HepG2 (cell line): ENCODE results near the gene MYO7A. TPM values are rescaled to one million over a fixed set of nuclear protein-coding genes. Genes with fewer than 3 reads are reported as not detected.

Experiments
- ATF2 ChIP-seq: sonication (generic); formaldehyde crosslinking; IDR thresholded peaks from 2 replicates; pipeline ENCODE4 v1.4.0; 2020; ENCODE audit warnings: missing genetic modification reagents
- GATAD1 ChIP-seq: IDR thresholded peaks from 2 replicates; pipeline ENCODE4 v1.6.1; 2016; ENCODE audit warnings: missing genetic modification reagents, missing compliant biosample characterization
- JUND ChIP-seq: sonication (generic); formaldehyde crosslinking; IDR thresholded peaks from 2 replicates; pipeline ENCODE4 v1.8.0; 2022; ENCODE audit warnings: mild to moderate bottlenecking, missing genetic modification reagents
- KDM5B ChIP-seq: sonication (generic); formaldehyde crosslinking; IDR thresholded peaks from 2 replicates; pipeline ENCODE4 v1.4.0; 2020; ENCODE audit warnings: missing genetic modification reagents, mild to moderate bottlenecking, borderline replicate concordance
- KLF16 ChIP-seq, 2 experiments: sonication (generic) in 1 of 2; formaldehyde crosslinking in 1 of 2; IDR thresholded peaks; 2 replicates each; pipeline versions ENCODE4 v1.6.1 to v1.8.0; 2016 to 2023; ENCODE audit warnings: missing genetic modification reagents in 2 of 2, missing compliant biosample characterization in 1 of 2
- MTERF4 ChIP-seq: sonication (generic); formaldehyde crosslinking; IDR thresholded peaks from 2 replicates; pipeline ENCODE4 v1.8.0; 2023; ENCODE audit warnings: mild to moderate bottlenecking, missing genetic modification reagents
- PBX3 ChIP-seq: sonication (generic); formaldehyde crosslinking; IDR thresholded peaks from 2 replicates; pipeline ENCODE4 v1.8.1; 2023; ENCODE audit warnings: missing genetic modification reagents, inconsistent platforms, borderline replicate concordance
- PITX1 ChIP-seq: sonication (generic); formaldehyde crosslinking; IDR thresholded peaks from 2 replicates; pipeline ENCODE4 v1.5.1; 2020; ENCODE audit warnings: mild to moderate bottlenecking, missing genetic modification reagents
- RXRB ChIP-seq: IDR thresholded peaks from 2 replicates; pipeline ENCODE4 v1.6.1; 2016; ENCODE audit warnings: borderline replicate concordance, missing genetic modification reagents, missing compliant biosample characterization
- TP53 ChIP-seq: sonication (generic); formaldehyde crosslinking; conservative IDR thresholded peaks from 2 replicates; pipeline ENCODE4 v1.4.0; 2020; ENCODE audit warnings: missing genetic modification reagents
- ZBTB38 ChIP-seq: sonication (generic); formaldehyde crosslinking; IDR thresholded peaks from 2 replicates; pipeline ENCODE4 v1.5.1; 2020; ENCODE audit warnings: mild to moderate bottlenecking, missing genetic modification reagents
- ZBTB7A ChIP-seq: sonication (generic); formaldehyde crosslinking; IDR thresholded peaks from 2 replicates; pipeline ENCODE4 v1.8.0; 2022; ENCODE audit warnings: mild to moderate bottlenecking, missing genetic modification reagents
- ZFP36 ChIP-seq: fragments of 150-350 bp; IDR thresholded peaks from 2 replicates; pipeline ENCODE4 v1.6.1; 2018; ENCODE audit warnings: borderline replicate concordance, low read length, low read depth; ENCODE audit not compliant: partially characterized antibody
- ZNF263 ChIP-seq: sonication (generic); formaldehyde crosslinking; IDR thresholded peaks from 2 replicates; pipeline ENCODE4 v1.4.0; 2020; ENCODE audit warnings: missing genetic modification reagents
- ZNF510 ChIP-seq: sonication (generic); formaldehyde crosslinking; IDR thresholded peaks from 2 replicates; pipeline ENCODE4 v1.4.0; 2020; ENCODE audit warnings: low read depth, mild to moderate bottlenecking, missing genetic modification reagents
- ZNF772 ChIP-seq: sonication (generic); formaldehyde crosslinking; IDR thresholded peaks from 2 replicates; pipeline ENCODE4 v1.5.0; 2020; ENCODE audit warnings: mild to moderate bottlenecking, missing genetic modification reagents
- ZNF780A ChIP-seq: sonication (generic); formaldehyde crosslinking; IDR thresholded peaks from 2 replicates; pipeline ENCODE4 v1.8.0; 2022; ENCODE audit warnings: mild to moderate bottlenecking, missing genetic modification reagents, moderate library complexity
- polyA plus RNA-seq, 8 experiments: library from polyadenylated mRNA; depleted of rRNA in 3 of 8; stranded (reverse) in 7 of 8; unstranded in 1 of 8; fragments of >200 nt; fragmentation: Illumina TruSeq in 4 of 8; extraction: Trizol in 4 of 8; gene quantifications; 2 replicates each; pipeline versions ENCODE4 v1.2.1 to v1.2.3, GENCODE V29; 2011 to 2016; ENCODE audit warnings: low read depth in 4 of 8, missing spikeins in 1 of 8, mixed read lengths in 1 of 8; ENCODE audit not compliant: insufficient read depth in 1 of 8
- total RNA-seq, 5 experiments: library from RNA; depleted of rRNA; stranded (reverse); fragments of >200 nt; fragmentation: Illumina TruSeq; extraction: Trizol; gene quantifications; 2 replicates each; pipeline ENCODE4 v1.2.3, GENCODE V29; 2016; ENCODE audit warnings: low read depth in 1 of 5
- TF ChIP-seq, protein P1 (sequence below): sonication (generic); formaldehyde crosslinking; IDR thresholded peaks from 2 replicates; pipeline ENCODE4 v1.4.0; 2020; ENCODE audit warnings: mild to moderate bottlenecking, low read depth, missing genetic modification reagents
- TF ChIP-seq, protein P2 (sequence below): sonication (generic); formaldehyde crosslinking; IDR thresholded peaks from 2 replicates; pipeline ENCODE4 v1.4.0; 2020; ENCODE audit warnings: missing genetic modification reagents
- TF ChIP-seq, protein P3 (sequence below): sonication (generic); formaldehyde crosslinking; IDR thresholded peaks from 2 replicates; pipeline ENCODE4 v1.4.0; 2020; ENCODE audit warnings: missing genetic modification reagents
- TF ChIP-seq, protein P4 (sequence below): sonication (generic); formaldehyde crosslinking; IDR thresholded peaks from 2 replicates; pipeline ENCODE4 v1.5.0; 2020; ENCODE audit warnings: mild to moderate bottlenecking, missing genetic modification reagents

The MYO7A gene
- total and polyA plus RNA-seq, 2 of the 13 experiments (the other 11 are each of a cell fraction or from before 2014, with no cell fraction given): 7.5 to 10.0 TPM

DNA sequence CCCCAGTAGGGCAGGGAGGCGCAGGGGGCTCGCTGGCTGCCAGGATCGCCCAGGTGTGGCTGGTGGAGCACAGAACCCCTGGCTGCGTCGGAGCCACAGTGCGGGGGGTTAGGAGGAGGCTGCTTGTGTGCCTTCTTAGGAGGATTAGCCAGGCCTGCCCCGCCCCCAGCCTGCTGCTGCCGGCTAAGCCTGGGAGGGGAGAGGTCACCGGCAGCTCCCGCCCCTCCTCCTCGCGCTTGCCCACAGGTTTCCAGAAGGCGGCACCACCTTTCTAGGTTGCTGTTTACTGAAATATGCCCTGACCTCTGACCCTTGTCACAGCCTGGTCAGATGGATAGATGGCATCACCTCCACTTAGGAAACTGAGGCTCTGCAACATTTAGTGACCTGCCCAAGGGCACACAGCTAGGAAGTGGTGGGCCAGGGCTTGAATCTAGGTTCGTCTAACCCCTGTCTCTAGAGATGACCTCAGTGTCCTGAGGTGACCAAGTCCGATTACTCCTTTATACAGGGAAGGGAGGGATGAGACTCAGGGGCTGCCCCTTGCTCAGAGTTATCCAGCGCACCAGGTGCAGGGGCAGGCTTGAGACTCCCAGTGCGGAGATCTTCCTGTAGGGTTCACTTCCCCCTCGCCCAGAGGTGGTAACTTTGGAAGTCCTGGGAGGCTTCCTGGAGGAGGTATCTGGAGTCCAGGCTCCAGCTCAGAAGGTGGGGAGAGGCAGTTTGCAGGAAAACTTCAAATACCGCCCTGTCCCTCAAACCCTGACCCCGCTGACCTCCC, 44.0 kb downstream of the MYO7A start (continued):
- no peak for TF ChIP-seq JUND (CRISPR knock-in tag)
- no peak for TF ChIP-seq KLF16 (CRISPR knock-in tag; IDR thresholded peaks at IDR 0.05)
- peak; percentile 92 for TF ChIP-seq PITX1 (CRISPR knock-in tag)
- no peak for TF ChIP-seq MTERF4 (CRISPR knock-in tag)
- 0 out of 2 replicates have a peak, but pooled peaks have one; percentile 34 for TF ChIP-seq ZNF772 (CRISPR knock-in tag)
- peak; percentile 69; the same call in 1 of the 2 replicates for TF ChIP-seq RXRB
- TF ChIP-seq ZBTB7A: peak; percentile 36; the same call in 1 of the 2 replicates
- TF ChIP-seq, protein P1, sequence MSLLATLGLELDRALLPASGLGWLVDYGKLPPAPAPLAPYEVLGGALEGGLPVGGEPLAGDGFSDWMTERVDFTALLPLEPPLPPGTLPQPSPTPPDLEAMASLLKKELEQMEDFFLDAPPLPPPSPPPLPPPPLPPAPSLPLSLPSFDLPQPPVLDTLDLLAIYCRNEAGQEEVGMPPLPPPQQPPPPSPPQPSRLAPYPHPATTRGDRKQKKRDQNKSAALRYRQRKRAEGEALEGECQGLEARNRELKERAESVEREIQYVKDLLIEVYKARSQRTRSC (CRISPR knock-in tag): no peak
- TF ChIP-seq, protein P2, sequence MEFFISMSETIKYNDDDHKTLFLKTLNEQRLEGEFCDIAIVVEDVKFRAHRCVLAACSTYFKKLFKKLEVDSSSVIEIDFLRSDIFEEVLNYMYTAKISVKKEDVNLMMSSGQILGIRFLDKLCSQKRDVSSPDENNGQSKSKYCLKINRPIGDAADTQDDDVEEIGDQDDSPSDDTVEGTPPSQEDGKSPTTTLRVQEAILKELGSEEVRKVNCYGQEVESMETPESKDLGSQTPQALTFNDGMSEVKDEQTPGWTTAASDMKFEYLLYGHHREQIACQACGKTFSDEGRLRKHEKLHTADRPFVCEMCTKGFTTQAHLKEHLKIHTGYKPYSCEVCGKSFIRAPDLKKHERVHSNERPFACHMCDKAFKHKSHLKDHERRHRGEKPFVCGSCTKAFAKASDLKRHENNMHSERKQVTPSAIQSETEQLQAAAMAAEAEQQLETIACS (CRISPR knock-in tag): no peak
- no peak for TF ChIP-seq PBX3 (CRISPR knock-in tag)
- TF ChIP-seq ZNF263 (CRISPR knock-in tag): peak; percentile 45; the same call in 1 of the 2 replicates
- TF ChIP-seq, protein P3, sequence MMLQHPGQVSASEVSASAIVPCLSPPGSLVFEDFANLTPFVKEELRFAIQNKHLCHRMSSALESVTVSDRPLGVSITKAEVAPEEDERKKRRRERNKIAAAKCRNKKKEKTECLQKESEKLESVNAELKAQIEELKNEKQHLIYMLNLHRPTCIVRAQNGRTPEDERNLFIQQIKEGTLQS (CRISPR knock-in tag): no peak
- TF ChIP-seq, protein P4, sequence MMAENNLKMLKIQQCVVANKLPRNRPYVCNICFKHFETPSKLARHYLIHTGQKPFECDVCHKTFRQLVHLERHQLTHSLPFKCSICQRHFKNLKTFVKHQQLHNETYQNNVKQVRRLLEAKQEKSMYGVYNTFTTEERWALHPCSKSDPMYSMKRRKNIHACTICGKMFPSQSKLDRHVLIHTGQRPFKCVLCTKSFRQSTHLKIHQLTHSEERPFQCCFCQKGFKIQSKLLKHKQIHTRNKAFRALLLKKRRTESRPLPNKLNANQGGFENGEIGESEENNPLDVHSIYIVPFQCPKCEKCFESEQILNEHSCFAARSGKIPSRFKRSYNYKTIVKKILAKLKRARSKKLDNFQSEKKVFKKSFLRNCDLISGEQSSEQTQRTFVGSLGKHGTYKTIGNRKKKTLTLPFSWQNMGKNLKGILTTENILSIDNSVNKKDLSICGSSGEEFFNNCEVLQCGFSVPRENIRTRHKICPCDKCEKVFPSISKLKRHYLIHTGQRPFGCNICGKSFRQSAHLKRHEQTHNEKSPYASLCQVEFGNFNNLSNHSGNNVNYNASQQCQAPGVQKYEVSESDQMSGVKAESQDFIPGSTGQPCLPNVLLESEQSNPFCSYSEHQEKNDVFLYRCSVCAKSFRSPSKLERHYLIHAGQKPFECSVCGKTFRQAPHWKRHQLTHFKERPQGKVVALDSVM: peak; percentile 59
- TF ChIP-seq KDM5B (CRISPR knock-in tag): peak; percentile 14; the same call in 1 of the 2 replicates
- no peak for TF ChIP-seq ZNF510 (CRISPR knock-in tag)
- no peak for TF ChIP-seq ATF2 (CRISPR knock-in tag)
- no peak for TF ChIP-seq GATAD1 (CRISPR knock-in tag)
- no peak for TF ChIP-seq TP53
- TF ChIP-seq ZFP36: peak; percentile 28
- no peak for TF ChIP-seq ZBTB38
- TF ChIP-seq ZNF780A (CRISPR knock-in tag): no peak
